Stomach smooth muscle (tissue), 2 donors: Measurements from ENCODE around the gene CDH23.

Experiments used
- H3K27ac ChIP-seq: one replicate; pipeline ENCODE4 v1.7.0; 2013; ENCODE audit warnings: mild to moderate bottlenecking, low read length, inconsistent platforms
- H3K27me3 ChIP-seq, 2 donors: one replicate each; pipeline ENCODE4 v1.7.0; 2013; ENCODE audit warnings: low read length in 2 of 2; ENCODE audit not compliant: insufficient read depth in 2 of 2, control insufficient read depth in 1 of 2
- H3K36me3 ChIP-seq, 2 donors: one replicate each; pipeline ENCODE4 v1.7.0; 2013; ENCODE audit warnings: low read length in 2 of 2; ENCODE audit not compliant: control insufficient read depth in 2 of 2, insufficient read depth in 2 of 2
- H3K4me1 ChIP-seq: one replicate; pipeline ENCODE4 v1.7.0; 2013; ENCODE audit warnings: low read length; ENCODE audit not compliant: control insufficient read depth, insufficient read depth
- H3K4me3 ChIP-seq, 2 donors: one replicate each; pipeline ENCODE4 v1.7.0; 2013; ENCODE audit warnings: low read length in 2 of 2
- H3K9ac ChIP-seq, 2 donors: one replicate each; pipeline ENCODE4 v1.7.0; 2013; ENCODE audit warnings: low read length in 2 of 2, mild to moderate bottlenecking in 1 of 2
- H3K9me3 ChIP-seq, 2 donors: one replicate each; pipeline ENCODE4 v1.7.0; 2013; ENCODE audit warnings: low read length in 2 of 2; ENCODE audit not compliant: control insufficient read depth in 2 of 2
- donor health status: healthy.
- donor health status: Pancreatic carcinoma.

The CDH23 gene

DNA sequence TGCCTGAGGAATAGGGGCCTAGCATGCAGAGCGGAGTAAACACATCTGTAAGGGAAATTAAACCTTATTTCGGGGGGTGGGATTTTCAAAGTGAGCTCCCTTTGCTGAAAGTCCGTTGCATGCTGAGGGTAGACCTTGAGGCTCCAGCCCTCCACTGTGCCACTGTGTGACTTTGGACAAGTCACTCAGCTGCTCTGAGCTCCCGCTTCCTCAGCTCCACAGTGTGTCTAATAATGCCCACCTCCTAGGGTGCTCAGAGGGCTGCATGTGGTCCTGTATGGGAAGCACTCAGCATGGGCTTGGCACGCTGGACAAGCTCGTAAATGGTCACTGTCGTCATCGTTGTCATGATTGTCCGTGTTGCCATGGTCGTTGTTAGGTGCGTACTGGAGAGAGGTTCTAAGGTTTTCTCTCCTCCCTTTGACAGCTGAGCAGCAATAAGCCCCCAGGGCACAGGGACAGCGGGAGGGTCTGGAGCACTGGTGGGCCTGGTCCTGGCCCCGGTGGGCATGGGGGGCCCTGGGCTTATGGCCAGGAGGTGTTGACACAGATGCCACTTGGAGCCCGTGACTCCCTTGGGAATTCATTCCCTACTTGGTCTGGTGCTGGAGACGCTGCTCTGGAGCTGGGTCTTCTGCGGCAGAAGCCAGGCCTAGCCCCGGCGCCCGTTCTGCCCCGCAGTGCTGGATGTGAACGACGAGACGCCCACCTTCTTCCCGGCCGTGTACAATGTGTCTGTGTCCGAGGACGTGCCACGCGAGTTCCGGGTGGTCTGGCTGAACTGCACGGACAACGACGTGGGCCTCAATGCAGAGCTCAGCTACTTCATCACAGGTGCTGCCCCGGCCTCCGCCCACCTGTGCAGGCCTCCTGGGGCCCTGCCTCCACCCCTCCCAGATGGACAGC, 309.7 kb downstream of the CDH23 start:
- H3K4me3 ChIP-seq, result no peak overlapping the region
- H3K36me3 ChIP-seq, result no peaks in the 10 kb centered on the region
- H3K9ac ChIP-seq, result no peak overlapping the region
- no peak overlapping the region for H3K27ac ChIP-seq
- peaks cover 7% of the 10 kb centered on the region for H3K4me1 ChIP-seq
- no peaks in the 10 kb centered on the region for H3K9me3 ChIP-seq
- no peaks in the 10 kb centered on the region for H3K27me3 ChIP-seq

- H3K9ac ChIP-seq, result no peak overlapping the region
- H3K9me3 ChIP-seq, result no peaks in the 10 kb centered on the region
- H3K27me3 ChIP-seq, result no peaks in the 10 kb centered on the region
- no peaks in the 10 kb centered on the region for H3K36me3 ChIP-seq
- no peak overlapping the region for H3K27ac ChIP-seq
- peaks cover 7% of the 10 kb centered on the region for H3K4me1 ChIP-seq
- H3K4me3 ChIP-seq, result no peak overlapping the region
These were observed 310.6 kb downstream of the CDH23 start for GRCh38 chr10:71707240-71707789.

DNA sequence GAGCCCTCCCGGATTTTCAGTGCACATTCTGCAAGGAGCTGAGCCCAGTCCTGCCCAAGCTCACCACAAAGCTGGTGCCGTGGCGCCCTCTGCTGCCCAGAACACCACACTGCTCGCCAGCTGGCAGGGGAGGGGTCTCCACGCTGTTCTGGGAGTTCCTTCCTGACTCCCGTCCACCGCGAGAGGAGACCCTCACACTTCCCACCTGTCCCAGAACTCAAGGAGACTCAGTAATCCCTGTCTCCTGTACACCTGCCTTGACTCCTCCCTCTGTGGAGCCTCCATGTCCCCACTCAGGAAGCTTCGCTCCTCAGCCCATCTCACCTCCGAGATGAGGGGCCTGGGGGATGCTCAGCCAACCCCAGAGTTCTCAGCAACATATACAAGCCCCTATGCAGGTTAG, 311.6 kb downstream of the CDH23 start:
- no peak overlapping the region for H3K4me3 ChIP-seq
- H3K36me3 ChIP-seq, result no peaks in the 10 kb centered on the region
- H3K9ac ChIP-seq, result no peak overlapping the region
- no peaks in the 10 kb centered on the region for H3K27me3 ChIP-seq
- no peaks in the 10 kb centered on the region for H3K9me3 ChIP-seq
- no peak overlapping the region for H3K27ac ChIP-seq
- H3K4me1 ChIP-seq, result peaks cover 17% of the 10 kb centered on the region

- H3K9ac ChIP-seq, result no peak overlapping the region
- no peak overlapping the region for H3K4me3 ChIP-seq
- no peaks in the 10 kb centered on the region for H3K9me3 ChIP-seq
- peaks cover 26% of the 10 kb centered on the region for H3K4me1 ChIP-seq
- H3K27ac ChIP-seq, result no peak overlapping the region
- H3K27me3 ChIP-seq, result no peaks in the 10 kb centered on the region
- H3K36me3 ChIP-seq, result no peaks in the 10 kb centered on the region
These were observed 312.5 kb downstream of the CDH23 start for GRCh38 chr10:71708897-71709882.

DNA sequence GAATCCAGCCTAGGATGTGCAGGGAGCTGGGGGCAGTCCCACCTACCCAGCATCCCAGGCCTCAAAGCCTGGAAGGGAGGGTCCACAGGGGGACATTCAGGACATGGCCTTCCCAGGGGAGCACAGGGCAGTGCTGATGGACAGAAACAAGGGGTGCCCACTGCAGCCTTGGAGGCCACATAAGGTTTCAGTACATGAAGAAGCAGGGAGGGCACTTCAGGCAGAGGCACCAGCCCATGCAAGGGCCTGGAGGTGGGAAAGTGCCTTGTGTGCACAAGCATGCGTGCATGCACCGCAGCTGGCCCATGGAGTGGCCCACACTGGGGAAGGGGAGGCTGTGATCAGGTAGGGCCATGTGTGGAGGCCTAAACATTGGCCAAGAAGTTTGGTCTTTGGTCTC, 313.8 kb downstream of the CDH23 start:
- Histone ChIP-seq H3K4me1 (peaks cover 39% of the 10 kb centered on the region), H3K27me3 (no peaks in the 10 kb centered on the region)

DNA sequence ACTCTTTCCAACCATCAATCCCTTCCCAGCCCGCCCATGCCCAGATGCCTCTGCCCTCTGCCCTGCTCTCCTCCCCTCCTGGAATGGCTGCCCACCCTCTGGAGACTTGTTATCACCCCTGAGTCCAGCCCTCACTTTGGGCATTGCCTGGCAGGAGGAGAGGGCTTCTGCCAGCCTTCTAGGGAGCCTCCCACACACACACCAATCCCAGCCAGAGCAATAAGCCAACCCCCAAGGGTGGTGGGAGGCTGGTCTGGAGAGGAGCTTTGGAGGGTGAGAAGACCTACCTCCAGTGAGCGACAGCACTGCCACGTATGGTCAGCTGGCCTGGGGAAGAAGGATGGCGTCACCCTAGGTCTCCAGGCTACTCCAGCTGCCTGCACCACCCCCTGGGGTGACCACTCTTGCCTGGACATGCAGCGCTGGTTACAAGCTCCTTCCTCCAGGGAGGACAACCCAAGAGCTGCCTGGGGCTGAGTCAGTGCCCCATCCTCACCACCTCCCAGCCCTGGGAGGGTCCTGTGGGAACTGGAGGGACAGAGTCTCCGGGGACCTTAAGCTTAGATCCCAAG, 314.4 kb downstream of the CDH23 start:
- Histone ChIP-seq H3K4me3 (no peak overlapping the region), H3K27ac (no peak overlapping the region), H3K9me3 (no peaks in the 10 kb centered on the region), H3K4me1 (peaks cover 39% of the 10 kb centered on the region), H3K9ac (no peak overlapping the region), H3K27me3 (no peaks in the 10 kb centered on the region), H3K36me3 (no peaks in the 10 kb centered on the region)

More for the DNA sequence above, 313.8 kb downstream of the CDH23 start:
- H3K9me3 ChIP-seq, result no peaks in the 10 kb centered on the region
- H3K27ac ChIP-seq, result no peak overlapping the region
- no peak overlapping the region for H3K4me3 ChIP-seq
- H3K36me3 ChIP-seq, result no peaks in the 10 kb centered on the region
- H3K9ac ChIP-seq, result no peak overlapping the region

- no peaks in the 10 kb centered on the region for H3K27me3 ChIP-seq
- no peak overlapping the region for H3K4me3 ChIP-seq
- H3K27ac ChIP-seq, result peak overlapping the region; percentile 96
- no peaks in the 10 kb centered on the region for H3K36me3 ChIP-seq
- peaks cover 42% of the 10 kb centered on the region for H3K4me1 ChIP-seq
- H3K9ac ChIP-seq, result peak overlapping the region in 1 of 2 donors; percentile 75
- H3K9me3 ChIP-seq, result no peaks in the 10 kb centered on the region
These were observed 315.4 kb downstream of the CDH23 start for GRCh38 chr10:71712170-71712569.

DNA sequence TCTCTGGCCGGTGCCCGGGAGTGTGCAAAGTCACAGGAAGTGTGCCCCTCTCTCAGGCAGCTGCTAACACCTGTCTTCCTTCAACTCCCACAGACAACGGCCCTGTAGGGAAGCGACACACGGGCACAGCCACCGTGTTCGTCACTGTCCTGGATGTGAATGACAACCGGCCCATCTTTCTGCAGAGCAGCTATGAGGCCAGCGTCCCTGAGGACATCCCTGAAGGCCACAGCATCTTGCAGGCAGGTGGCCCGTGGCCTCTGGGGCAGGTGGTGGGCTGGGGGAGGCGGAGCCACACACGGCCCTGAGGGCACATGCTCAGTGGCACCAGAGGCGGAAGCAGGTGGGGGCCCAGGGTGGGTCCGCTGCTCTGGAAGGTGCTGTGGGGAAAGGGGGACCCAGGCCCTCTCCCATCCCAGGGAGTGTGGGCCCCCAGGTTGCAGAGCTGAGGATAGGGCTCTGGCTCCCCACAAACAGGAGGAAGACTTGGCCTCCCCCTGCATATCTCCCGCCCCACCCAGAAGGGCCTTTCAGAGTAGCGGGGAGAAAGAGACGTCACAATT, 315.9 kb downstream of the CDH23 start:
- H3K9ac ChIP-seq, result peak overlapping the region; percentile 75 to 82
- no peak overlapping the region for H3K4me3 ChIP-seq
- no peaks in the 10 kb centered on the region for H3K27me3 ChIP-seq
- H3K27ac ChIP-seq, result peak overlapping the region; percentile 96
- H3K9me3 ChIP-seq, result no peaks in the 10 kb centered on the region
- H3K36me3 ChIP-seq, result no peaks in the 10 kb centered on the region
- peaks cover 46% of the 10 kb centered on the region for H3K4me1 ChIP-seq

GRCh38 chr10:71713135-71714030, 316.7 kb downstream of the CDH23 start:
- no peaks in the 10 kb centered on the region for H3K36me3 ChIP-seq
- H3K4me3 ChIP-seq, result peak overlapping the region; percentile 29 to 49
- H3K27me3 ChIP-seq, result no peaks in the 10 kb centered on the region
- H3K4me1 ChIP-seq, result peaks cover 48% of the 10 kb centered on the region
- peak overlapping the region; percentile 75 to 82 for H3K9ac ChIP-seq
- peak overlapping the region; percentile 96 for H3K27ac ChIP-seq
- no peaks in the 10 kb centered on the region for H3K9me3 ChIP-seq
